Measurements from ENCODE around the gene DPP9.

DPP9 gene

DNA sequence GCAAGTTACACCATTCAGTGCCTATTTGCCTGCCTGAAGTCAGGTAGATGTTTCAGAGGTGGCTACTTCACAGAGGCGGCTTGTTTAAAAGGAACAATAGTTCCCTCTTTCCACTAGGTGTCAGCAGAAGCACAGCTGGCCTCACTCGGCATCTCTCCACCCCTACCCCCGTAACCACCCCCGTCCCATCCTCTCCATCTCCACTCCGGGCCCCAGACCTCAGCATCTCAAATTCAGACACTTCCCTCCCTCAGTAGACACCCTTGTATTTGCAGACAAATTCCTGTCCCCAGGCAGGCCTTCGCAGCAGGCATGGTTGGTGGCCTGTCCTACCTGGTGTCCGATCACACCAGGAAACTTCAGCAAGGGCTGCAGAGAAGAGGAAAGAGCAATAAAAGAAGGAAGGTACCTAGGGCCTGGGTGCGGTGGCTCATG, 9.1 kb upstream of the DPP9 start:
- peak in 1 of 2 experiments; percentile 64 for DNase-seq (ENCODE audit: low read depth in 1 of 2, low spot score in 1 of 2)
- Histone ChIP-seq H3K27ac (replicated peaks) (no peak overlapping the region), H3K27me3 (ENCODE audit: insufficient read depth, poor library complexity, severe bottlenecking) (peaks cover 5% of the 10 kb centered on the region), H3K4me3 (replicated peaks; ENCODE audit: insufficient read depth, low read length) (no peak overlapping the region)
- TF ChIP-seq GABPA (IDR thresholded peaks at IDR 0.05; ENCODE audit: low read depth) (no peak), SPI1 (IDR thresholded peaks at IDR 0.05; ENCODE audit: borderline replicate concordance, low read depth) (no peak), POLR2AphosphoS5 (IDR thresholded peaks at IDR 0.05; ENCODE audit: low read depth) (no peak)
- TF ChIP-seq, protein P1, sequence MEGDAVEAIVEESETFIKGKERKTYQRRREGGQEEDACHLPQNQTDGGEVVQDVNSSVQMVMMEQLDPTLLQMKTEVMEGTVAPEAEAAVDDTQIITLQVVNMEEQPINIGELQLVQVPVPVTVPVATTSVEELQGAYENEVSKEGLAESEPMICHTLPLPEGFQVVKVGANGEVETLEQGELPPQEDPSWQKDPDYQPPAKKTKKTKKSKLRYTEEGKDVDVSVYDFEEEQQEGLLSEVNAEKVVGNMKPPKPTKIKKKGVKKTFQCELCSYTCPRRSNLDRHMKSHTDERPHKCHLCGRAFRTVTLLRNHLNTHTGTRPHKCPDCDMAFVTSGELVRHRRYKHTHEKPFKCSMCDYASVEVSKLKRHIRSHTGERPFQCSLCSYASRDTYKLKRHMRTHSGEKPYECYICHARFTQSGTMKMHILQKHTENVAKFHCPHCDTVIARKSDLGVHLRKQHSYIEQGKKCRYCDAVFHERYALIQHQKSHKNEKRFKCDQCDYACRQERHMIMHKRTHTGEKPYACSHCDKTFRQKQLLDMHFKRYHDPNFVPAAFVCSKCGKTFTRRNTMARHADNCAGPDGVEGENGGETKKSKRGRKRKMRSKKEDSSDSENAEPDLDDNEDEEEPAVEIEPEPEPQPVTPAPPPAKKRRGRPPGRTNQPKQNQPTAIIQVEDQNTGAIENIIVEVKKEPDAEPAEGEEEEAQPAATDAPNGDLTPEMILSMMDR (IDR thresholded peaks at IDR 0.05; ENCODE audit: insufficient read depth, low read length) = peak; percentile 61
- TF ChIP-seq, protein P2, sequence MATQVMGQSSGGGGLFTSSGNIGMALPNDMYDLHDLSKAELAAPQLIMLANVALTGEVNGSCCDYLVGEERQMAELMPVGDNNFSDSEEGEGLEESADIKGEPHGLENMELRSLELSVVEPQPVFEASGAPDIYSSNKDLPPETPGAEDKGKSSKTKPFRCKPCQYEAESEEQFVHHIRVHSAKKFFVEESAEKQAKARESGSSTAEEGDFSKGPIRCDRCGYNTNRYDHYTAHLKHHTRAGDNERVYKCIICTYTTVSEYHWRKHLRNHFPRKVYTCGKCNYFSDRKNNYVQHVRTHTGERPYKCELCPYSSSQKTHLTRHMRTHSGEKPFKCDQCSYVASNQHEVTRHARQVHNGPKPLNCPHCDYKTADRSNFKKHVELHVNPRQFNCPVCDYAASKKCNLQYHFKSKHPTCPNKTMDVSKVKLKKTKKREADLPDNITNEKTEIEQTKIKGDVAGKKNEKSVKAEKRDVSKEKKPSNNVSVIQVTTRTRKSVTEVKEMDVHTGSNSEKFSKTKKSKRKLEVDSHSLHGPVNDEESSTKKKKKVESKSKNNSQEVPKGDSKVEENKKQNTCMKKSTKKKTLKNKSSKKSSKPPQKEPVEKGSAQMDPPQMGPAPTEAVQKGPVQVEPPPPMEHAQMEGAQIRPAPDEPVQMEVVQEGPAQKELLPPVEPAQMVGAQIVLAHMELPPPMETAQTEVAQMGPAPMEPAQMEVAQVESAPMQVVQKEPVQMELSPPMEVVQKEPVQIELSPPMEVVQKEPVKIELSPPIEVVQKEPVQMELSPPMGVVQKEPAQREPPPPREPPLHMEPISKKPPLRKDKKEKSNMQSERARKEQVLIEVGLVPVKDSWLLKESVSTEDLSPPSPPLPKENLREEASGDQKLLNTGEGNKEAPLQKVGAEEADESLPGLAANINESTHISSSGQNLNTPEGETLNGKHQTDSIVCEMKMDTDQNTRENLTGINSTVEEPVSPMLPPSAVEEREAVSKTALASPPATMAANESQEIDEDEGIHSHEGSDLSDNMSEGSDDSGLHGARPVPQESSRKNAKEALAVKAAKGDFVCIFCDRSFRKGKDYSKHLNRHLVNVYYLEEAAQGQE (IDR thresholded peaks at IDR 0.05; ENCODE audit: insufficient replicate concordance, low read depth) = no peak

DNA sequence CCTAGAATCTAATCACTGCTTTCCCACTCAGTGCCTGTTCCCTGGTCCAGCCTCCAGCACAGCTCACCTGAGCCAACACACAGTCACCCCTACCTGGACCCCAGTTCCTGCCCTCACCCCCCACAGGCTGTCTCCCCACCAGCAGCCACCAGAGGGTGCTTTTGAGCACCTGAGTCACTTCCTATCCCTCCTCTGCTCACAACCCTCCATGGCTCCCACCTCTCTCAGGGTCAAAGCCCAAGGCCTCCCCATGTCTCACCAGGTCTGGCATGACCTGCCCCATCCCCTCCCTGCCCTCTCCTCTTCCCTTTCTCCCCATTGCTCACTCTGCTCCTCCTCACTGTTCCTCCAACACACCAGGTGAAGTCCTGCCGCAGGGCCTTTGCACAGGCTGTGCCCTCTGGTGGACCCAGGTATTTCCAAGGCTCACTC, 7.1 kb upstream of the DPP9 start:
- Histone ChIP-seq H3K4me3 (replicated peaks; ENCODE audit: insufficient read depth, low read length) (no peak overlapping the region), H3K27me3 (ENCODE audit: insufficient read depth, poor library complexity, severe bottlenecking) (peaks cover 2% of the 10 kb centered on the region), H3K27ac (replicated peaks) (no peak overlapping the region)
- TF ChIP-seq, protein P1 (IDR thresholded peaks at IDR 0.05; ENCODE audit: insufficient read depth, low read length) = peak; percentile 70
- no peak for TF ChIP-seq SPI1 (IDR thresholded peaks at IDR 0.05; ENCODE audit: borderline replicate concordance, low read depth)
- no peak for TF ChIP-seq POLR2AphosphoS5 (IDR thresholded peaks at IDR 0.05; ENCODE audit: low read depth)
- TF ChIP-seq GABPA (IDR thresholded peaks at IDR 0.05; ENCODE audit: low read depth) = no peak
- DNase-seq (ENCODE audit: low read depth in 1 of 2, low spot score in 1 of 2) = peak in 1 of 2 experiments; percentile 49

DNA sequence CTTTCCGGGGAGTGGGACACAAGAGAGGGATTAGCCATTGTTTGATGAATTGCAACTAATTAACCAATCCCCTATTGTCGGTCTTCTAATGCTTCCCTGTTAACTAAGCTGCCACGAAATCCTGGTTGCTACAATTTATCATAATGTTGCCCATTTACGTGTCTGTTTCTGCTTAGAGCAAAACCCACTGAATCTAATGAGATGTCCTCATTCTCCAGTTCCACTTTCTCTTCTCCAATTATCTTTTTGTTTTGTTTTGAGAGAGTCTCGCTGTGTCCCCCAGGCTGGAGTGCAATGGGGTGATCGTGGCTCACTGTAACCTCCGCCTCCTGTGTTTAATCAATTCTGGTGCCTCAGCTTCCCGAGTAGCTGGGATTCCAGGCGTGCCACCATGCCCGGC, 5.2 kb upstream of the DPP9 start:
- TF ChIP-seq, protein P2 (IDR thresholded peaks at IDR 0.05; ENCODE audit: insufficient replicate concordance, low read depth) = no peak
- no peak for DNase-seq (ENCODE audit: low read depth in 1 of 2, low spot score in 1 of 2)
- Histone ChIP-seq H3K27me3 (ENCODE audit: insufficient read depth, poor library complexity, severe bottlenecking) (no peaks in the 10 kb centered on the region), H3K27ac (replicated peaks) (no peak overlapping the region), H3K4me3 (replicated peaks; ENCODE audit: insufficient read depth, low read length) (no peak overlapping the region)

DNA sequence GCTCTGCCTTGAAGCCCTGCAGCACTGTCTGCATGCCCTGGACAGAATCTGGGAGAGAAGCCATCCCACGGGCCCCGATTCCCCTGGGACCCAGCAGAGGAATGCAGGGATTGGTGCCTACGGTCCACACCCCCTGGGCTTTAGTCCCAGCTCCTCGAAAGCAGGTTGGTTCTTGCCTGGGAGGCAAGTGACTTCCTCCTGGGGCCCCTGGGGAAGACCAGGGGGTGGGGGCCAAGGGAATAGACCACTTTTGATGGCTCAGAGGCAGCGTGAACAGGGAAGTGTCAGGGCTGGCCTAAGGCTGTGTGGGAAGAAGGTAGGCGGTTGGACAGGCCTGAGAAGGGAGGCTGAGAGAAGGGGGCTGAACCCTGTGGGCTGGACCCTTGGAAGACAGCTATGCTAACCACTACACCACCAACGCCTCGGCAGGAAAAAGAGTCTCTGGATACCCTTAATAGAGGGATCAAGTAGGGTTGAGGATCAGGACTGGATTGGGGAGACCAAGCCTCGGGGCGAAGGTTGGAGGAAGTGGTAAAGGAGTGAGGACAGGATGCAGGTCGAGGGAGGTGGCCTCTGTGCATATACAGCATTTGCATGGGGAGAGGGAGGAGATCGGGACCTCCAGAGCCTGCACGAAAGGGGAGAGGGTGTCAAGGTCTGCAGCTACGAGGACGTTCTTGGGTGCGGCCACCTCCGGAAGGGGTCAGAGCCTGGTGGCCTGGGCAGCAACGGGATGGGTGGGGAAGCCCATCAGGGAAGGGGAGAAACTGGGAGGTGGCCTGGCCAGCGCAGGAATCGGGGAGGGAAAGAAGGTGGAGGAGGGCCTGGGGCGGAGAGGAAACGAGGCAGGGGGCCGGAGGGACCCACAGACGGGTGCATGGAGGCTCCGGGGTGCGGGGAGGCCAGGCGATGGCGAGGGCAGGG, 709 bp downstream of the DPP9 start:
- DNase-seq (ENCODE audit: low read depth in 1 of 2, low spot score in 1 of 2) = peak in 1 of 2 experiments; percentile 35
- H3K27me3 ChIP-seq (ENCODE audit: insufficient read depth, poor library complexity, severe bottlenecking) = no peaks in the 10 kb centered on the region
- TF ChIP-seq GABPA (IDR thresholded peaks at IDR 0.05; ENCODE audit: low read depth) (no peak), SPI1 (IDR thresholded peaks at IDR 0.05; ENCODE audit: borderline replicate concordance, low read depth) (peak; percentile 29; the same call in 1 of the 2 replicates)
- peak overlapping the region; percentile 99 for H3K4me3 ChIP-seq (replicated peaks; ENCODE audit: insufficient read depth, low read length)
- H3K27ac ChIP-seq (replicated peaks) = peak overlapping the region; percentile 68

Measured in HL-60 (cell line).